Lung (tissue), 12 donors: Measurements from ENCODE around the gene IQGAP3. TPM values are rescaled to one million over a fixed set of nuclear protein-coding genes. Genes with fewer than 3 reads are reported as not detected.

ENCODE experiments used
- ATAC-seq: fragments of 200-7000 bp; cut with Tn5 transposase; one replicate; pipeline ENCODE4 v1.9.1; 2020; ENCODE audit warnings: moderate number of reproducible peaks; ENCODE audit not compliant: insufficient read depth, low FRiP score
- DNase-seq, 3 donors: peaks; one replicate each; pipeline ENCODE4 v3.0.0-alpha.2; 2013 to 2017
- H3K27ac ChIP-seq, 2 donors: one replicate each; pipeline ENCODE4 v1.5.1; 2013; ENCODE audit warnings: mild to moderate bottlenecking in 2 of 2, moderate library complexity in 2 of 2, control low read depth in 1 of 2, inconsistent platforms in 1 of 2, low read depth in 1 of 2, low read length in 1 of 2
- H3K27me3 ChIP-seq, 3 donors: one replicate each; pipeline ENCODE4 v1.5.1; 2013; ENCODE audit warnings: low read length in 2 of 3; ENCODE audit not compliant: control insufficient read depth in 3 of 3, insufficient read depth in 3 of 3
- H3K36me3 ChIP-seq, 4 donors: one replicate each; pipeline ENCODE4 v1.5.1; 2013; ENCODE audit warnings: low read length in 4 of 4, mild to moderate bottlenecking in 1 of 4, moderate library complexity in 1 of 4; ENCODE audit not compliant: control insufficient read depth in 4 of 4, insufficient read depth in 4 of 4
- H3K4me1 ChIP-seq, 5 donors: one replicate each; pipeline ENCODE4 v1.5.1; 2013; ENCODE audit warnings: low read length in 5 of 5, mild to moderate bottlenecking in 2 of 5, moderate library complexity in 1 of 5; ENCODE audit not compliant: control insufficient read depth in 5 of 5, insufficient read depth in 5 of 5
- H3K4me3 ChIP-seq: one replicate; pipeline ENCODE4 v1.5.1; 2013; ENCODE audit warnings: mild to moderate bottlenecking, control low read depth, moderate library complexity
- H3K9ac ChIP-seq, 2 donors: one replicate each; pipeline ENCODE4 v1.5.1; 2013; ENCODE audit warnings: low read length in 2 of 2, control low read depth in 1 of 2; ENCODE audit not compliant: insufficient read depth in 1 of 2
- H3K9me3 ChIP-seq, 4 donors: one replicate each; pipeline ENCODE4 v1.5.1; 2013; ENCODE audit warnings: low read length in 3 of 4, mild to moderate bottlenecking in 1 of 4, moderate library complexity in 1 of 4; ENCODE audit not compliant: control insufficient read depth in 4 of 4, insufficient read depth in 3 of 4
- CTCF ChIP-seq: IDR thresholded peaks from 2 replicates; pipeline ENCODE4 v1.5.1; 2012; ENCODE audit warnings: mild to moderate bottlenecking; ENCODE audit errors: control extremely low read depth, extremely low read depth
- WGBS, 2 donors: extraction: QIAGEN DNeasy Blood & Tissue Kit; methylation state at CpG; one replicate each; pipeline ENCODE4 v1.1.7; 2013; 5-methylcytosine and 5-hydroxymethylcytosine counted together
- polyA plus RNA-seq, 2 donors: library from polyadenylated mRNA; stranded (reverse); fragments of 200-250 nt; gene quantifications; one replicate each; pipeline ENCODE4 v1.2.1, GENCODE V29; 2013
- total RNA-seq, 2 donors: library from RNA; depleted of rRNA in 1 of 2; stranded (reverse); fragments of >200 nt in 1 of 2; gene quantifications; one replicate each; pipeline ENCODE4 v1.2.1, GENCODE V29; 2014 to 2021
- donor health status: control.
- donor health status: control.
- donor health status: Bipolar disorder and iron deficiency.
- donor health status: healthy.
- donor health status: DM: yes; HTN: yes; CAD: no.

The IQGAP3 gene
- total and polyA plus RNA-seq, 4 donors: 0.42 to 3.4 (median 1.2) TPM

- DNase-seq (no peak), ATAC-seq (no peak)
- WGBS, 2 donors: 79 to 98% methylated on average over 3 of the region's 3 CpGs
- Histone ChIP-seq H3K36me3 (peaks cover 0 to 6% (median 0%) of the 10 kb centered on the region in 4 donors), H3K4me1 (no peaks in the 10 kb centered on the region), H3K27ac (no peak overlapping the region), H3K27me3 (no peaks in the 10 kb centered on the region), H3K9me3 (no peaks in the 10 kb centered on the region), H3K4me3 (no peak overlapping the region), H3K9ac (no peak overlapping the region)
- TF ChIP-seq CTCF: no peak
These were observed 26.1 kb downstream of the IQGAP3 start for GRCh38 chr1:156546267-156546666.

- no peak overlapping the region for H3K9ac ChIP-seq
- H3K4me1 ChIP-seq: no peaks in the 10 kb centered on the region
- H3K27me3 ChIP-seq: no peaks in the 10 kb centered on the region
- no peak for TF ChIP-seq CTCF
- 100% methylated on average over 3 of the region's 3 CpGs for WGBS, 2 donors
- no peak overlapping the region for H3K27ac ChIP-seq
- no peaks in the 10 kb centered on the region for H3K9me3 ChIP-seq
- no peak overlapping the region for H3K4me3 ChIP-seq
- no peak for DNase-seq
- peaks cover 0 to 6% (median 0%) of the 10 kb centered on the region in 4 donors for H3K36me3 ChIP-seq
- no peak for ATAC-seq
These were observed 27.7 kb downstream of the IQGAP3 start for GRCh38 chr1:156544592-156545102.

- Histone ChIP-seq H3K4me1 (no peaks in the 10 kb centered on the region), H3K27ac (no peak overlapping the region), H3K9ac (no peak overlapping the region), H3K4me3 (no peak overlapping the region), H3K27me3 (no peaks in the 10 kb centered on the region), H3K36me3 (peaks cover 0 to 5% (median under 1%) of the 10 kb centered on the region in 4 donors), H3K9me3 (no peaks in the 10 kb centered on the region)
- 63 to 89% methylated on average over 1 of the region's 1 CpG for whole genome bisulfite sequencing, 2 donors
- ATAC-seq (no peak), DNase-seq (no peak)
- no peak for TF ChIP-seq CTCF
These were observed 29.3 kb downstream of the IQGAP3 start for GRCh38 chr1:156543066-156543465.

- Histone ChIP-seq H3K9ac (no peak overlapping the region), H3K9me3 (no peaks in the 10 kb centered on the region), H3K36me3 (peaks cover 0 to 5% (median 0%) of the 10 kb centered on the region in 4 donors), H3K4me3 (no peak overlapping the region), H3K27me3 (no peaks in the 10 kb centered on the region), H3K4me1 (no peaks in the 10 kb centered on the region), H3K27ac (no peak overlapping the region)
- ATAC-seq: no peak
- TF ChIP-seq CTCF: no peak
- no peak for DNase-seq
- 84 to 100% methylated on average over 2 of the region's 2 CpGs for WGBS, 2 donors
These were observed 31.4 kb downstream of the IQGAP3 start for GRCh38 chr1:156540955-156541354.
